Measurements from ENCODE around the gene RFX3.
"Not testable (repeated sequence)": the region's sequence is repeated elsewhere in the genome, so short reads cannot be mapped to it uniquely, and the experiment has no call there.

Gene RFX3

GRCh38 chr9:3359048-3359692 lies 166.6 kb downstream of the RFX3 start:
- no peak for DNase-seq (ENCODE audit: low read depth, low spot score)

GRCh38 chr9:3348169-3348568 lies 177.6 kb downstream of the RFX3 start:
- DNase-seq (ENCODE audit: low read depth, low spot score) = no peak

- DNase-seq (ENCODE audit: low read depth, low spot score) = no peak
These were observed 179.3 kb downstream of the RFX3 start for GRCh38 chr9:3346549-3346948.

GRCh38 chr9:3343671-3344070 lies 182.1 kb downstream of the RFX3 start:
- DNase-seq (ENCODE audit: low read depth, low spot score) = no peak

GRCh38 chr9:3342159-3342777 lies 183.5 kb downstream of the RFX3 start:
- no peak for DNase-seq (ENCODE audit: low read depth, low spot score)

- no peak for DNase-seq (ENCODE audit: low read depth, low spot score)
These were observed 188.1 kb downstream of the RFX3 start for GRCh38 chr9:3337515-3338225.

- DNase-seq (ENCODE audit: low read depth, low spot score) = no peak
These were observed 188.8 kb downstream of the RFX3 start for GRCh38 chr9:3336951-3337350.

GRCh38 chr9:3332802-3333201 lies 193.0 kb downstream of the RFX3 start:
- no peak for DNase-seq (ENCODE audit: low read depth, low spot score)

GRCh38 chr9:3331801-3332200 lies 194.0 kb downstream of the RFX3 start:
- no peak for DNase-seq (ENCODE audit: low read depth, low spot score)

GRCh38 chr9:3330792-3331420 lies 194.9 kb downstream of the RFX3 start:
- no peak for DNase-seq (ENCODE audit: low read depth, low spot score)

GRCh38 chr9:3329361-3329760 lies 196.4 kb downstream of the RFX3 start:
- no peak for DNase-seq (ENCODE audit: low read depth, low spot score)

GRCh38 chr9:3323714-3324113 lies 202.1 kb downstream of the RFX3 start:
- DNase-seq (ENCODE audit: low read depth, low spot score) = no peak

- no peak for DNase-seq (ENCODE audit: low read depth, low spot score)
These were observed 204.6 kb downstream of the RFX3 start for GRCh38 chr9:3321186-3321585.

GRCh38 chr9:3312595-3312994 lies 213.2 kb downstream of the RFX3 start:
- DNase-seq (ENCODE audit: low read depth, low spot score) = not testable (repeated sequence)

GRCh38 chr9:3308609-3309008 lies 217.2 kb downstream of the RFX3 start:
- DNase-seq (ENCODE audit: low read depth, low spot score) = no peak

- DNase-seq (ENCODE audit: low read depth, low spot score) = not testable (repeated sequence)
These were observed 221.4 kb downstream of the RFX3 start for GRCh38 chr9:3304388-3304787.

- DNase-seq (ENCODE audit: low read depth, low spot score) = no peak
These were observed 225.9 kb downstream of the RFX3 start for GRCh38 chr9:3299872-3300271.

- no peak for DNase-seq (ENCODE audit: low read depth, low spot score)
These were observed 229.3 kb downstream of the RFX3 start for GRCh38 chr9:3296536-3296935.

GRCh38 chr9:3292311-3292710 lies 233.5 kb downstream of the RFX3 start:
- no peak for DNase-seq (ENCODE audit: low read depth, low spot score)

GRCh38 chr9:3290231-3290840 lies 235.5 kb downstream of the RFX3 start:
- no peak for DNase-seq (ENCODE audit: low read depth, low spot score)

GRCh38 chr9:3288686-3289085 lies 237.1 kb downstream of the RFX3 start:
- no peak for DNase-seq (ENCODE audit: low read depth, low spot score)
